DOHH2 (cell line): ENCODE data around the gene EHMT1.

Source experiments
- CTCF ChIP-seq: fragments of 200-600 bp; sonication (generic); IDR thresholded peaks from one replicate; pipeline ENCODE4 v1.5.1; 2014; ENCODE audit warnings: antibody characterized with exemption, mild to moderate bottlenecking, low read depth, low read length; ENCODE audit not compliant: poor library complexity, severe bottlenecking
- EZH2phosphoT487 ChIP-seq: fragments of 200-600 bp; sonication (generic); IDR thresholded peaks from 2 replicates; pipeline ENCODE4 v1.6.1; 2017; ENCODE audit warnings: borderline replicate concordance, mild to moderate bottlenecking, antibody characterized with exemption, low read length, moderate library complexity, mixed read lengths

GRCh38 chr9:137676998-137677397, 58.2 kb downstream of the EHMT1 start:
- TF ChIP-seq CTCF (no peak), EZH2phosphoT487 (no peak)
